Activated CD4-positive, alpha-beta T cell treated with anti-CD3 and anti-CD28 coated beads, Interleukin-2, Interleukin-6, amounts not matched to agents 100 ng/mL and 50 ng/mL, durations not matched to agents 16 hours and 8 hours (primary cell): ENCODE data around the gene TADA3.

Experiments
- DNase-seq: peaks from one replicate; pipeline ENCODE4 v3.0.0-alpha.2; 2020

TADA3 gene, protein sequence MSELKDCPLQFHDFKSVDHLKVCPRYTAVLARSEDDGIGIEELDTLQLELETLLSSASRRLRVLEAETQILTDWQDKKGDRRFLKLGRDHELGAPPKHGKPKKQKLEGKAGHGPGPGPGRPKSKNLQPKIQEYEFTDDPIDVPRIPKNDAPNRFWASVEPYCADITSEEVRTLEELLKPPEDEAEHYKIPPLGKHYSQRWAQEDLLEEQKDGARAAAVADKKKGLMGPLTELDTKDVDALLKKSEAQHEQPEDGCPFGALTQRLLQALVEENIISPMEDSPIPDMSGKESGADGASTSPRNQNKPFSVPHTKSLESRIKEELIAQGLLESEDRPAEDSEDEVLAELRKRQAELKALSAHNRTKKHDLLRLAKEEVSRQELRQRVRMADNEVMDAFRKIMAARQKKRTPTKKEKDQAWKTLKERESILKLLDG

DNA sequence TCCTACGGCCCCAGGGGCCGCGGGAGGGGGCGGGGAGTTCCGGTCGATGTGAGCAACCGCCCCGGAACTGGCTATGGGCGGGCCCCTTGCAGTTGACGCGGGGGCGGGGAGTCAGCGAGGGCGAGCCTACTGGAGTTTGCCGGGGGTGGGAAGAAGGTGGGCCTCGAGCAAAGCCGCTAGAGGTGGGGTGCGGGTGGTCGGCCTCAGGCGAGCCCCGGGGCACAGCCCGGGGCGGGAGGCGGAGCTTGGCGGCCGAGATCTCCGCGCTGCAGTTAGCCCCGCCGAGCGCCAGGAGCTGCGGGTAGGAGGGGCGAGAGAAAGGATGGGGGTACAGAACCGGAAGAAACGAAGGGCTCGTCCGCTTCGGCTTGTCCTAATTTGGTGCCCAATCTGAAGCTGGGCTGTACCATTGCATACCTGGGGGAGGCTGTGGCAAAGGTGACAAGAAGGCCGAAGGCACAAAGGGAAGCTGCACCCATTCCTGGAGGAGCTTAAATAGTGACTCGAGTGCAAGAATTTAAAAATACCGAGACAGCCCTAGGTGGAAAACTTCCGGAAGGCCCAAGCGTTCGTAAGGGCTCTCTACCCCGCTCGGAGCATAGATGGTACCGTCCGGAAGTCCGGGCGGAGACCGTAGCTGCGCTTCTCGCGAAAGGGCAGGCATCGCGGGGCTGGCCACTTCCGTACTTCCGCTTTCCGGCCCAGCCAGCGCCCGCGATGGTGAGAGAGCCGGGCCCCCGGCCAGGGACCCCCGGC is at the start of gene TADA3, which contains the start of gene ARPC4:
Gene TADA3, minus strand, starts transcription at position 69 of the 756 bp plus-strand sequence. CDS start 1,007 bp downstream, outside the sequence.
Gene ARPC4, plus strand, starts transcription at position 678 of the 756 bp plus-strand sequence. Its CDS starts 40 bp downstream, at position 718.
- peak; percentile 95 for DNase-seq

DNA sequence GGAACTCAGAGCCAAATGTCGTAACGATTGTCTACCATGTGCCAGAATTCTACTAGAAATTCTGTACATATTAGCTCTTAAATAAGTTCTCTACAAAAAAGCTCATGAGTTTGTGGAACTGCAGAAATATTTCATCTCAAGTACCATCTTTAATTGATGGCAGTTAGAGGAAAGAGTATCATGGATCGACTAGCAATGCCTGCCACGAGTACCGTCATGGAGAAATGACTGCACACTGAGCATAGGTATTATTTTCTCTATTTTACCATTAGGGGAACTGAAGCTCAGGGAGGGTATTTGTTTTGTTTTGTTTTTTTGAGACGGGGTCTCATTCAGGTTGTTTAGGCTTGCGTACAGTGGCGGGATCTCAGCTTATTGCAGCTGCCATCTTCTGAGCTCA is 48.7 kb upstream of the TADA3 start:
- DNase-seq, result no peak

DNA sequence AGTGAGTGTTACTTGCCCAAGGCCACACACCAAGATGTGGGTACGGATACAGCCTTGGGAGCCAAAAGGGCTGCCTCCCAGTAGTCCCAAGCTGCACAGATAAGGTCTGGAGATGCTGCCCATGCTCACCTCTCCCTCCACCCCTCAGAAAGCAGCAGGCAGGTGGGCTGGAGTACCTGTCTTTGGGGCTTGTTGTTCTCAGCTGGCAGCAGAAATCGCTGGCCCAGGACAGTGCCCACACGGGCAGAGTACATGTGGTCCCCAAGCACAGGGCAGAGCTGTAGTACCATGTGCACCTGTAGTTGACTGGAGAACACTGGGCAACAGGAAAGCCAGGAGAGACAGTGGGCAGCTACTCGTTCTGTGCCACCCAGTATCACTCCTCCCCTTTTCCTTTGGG is 46.6 kb upstream of the TADA3 start:
- no peak for DNase-seq

DNA sequence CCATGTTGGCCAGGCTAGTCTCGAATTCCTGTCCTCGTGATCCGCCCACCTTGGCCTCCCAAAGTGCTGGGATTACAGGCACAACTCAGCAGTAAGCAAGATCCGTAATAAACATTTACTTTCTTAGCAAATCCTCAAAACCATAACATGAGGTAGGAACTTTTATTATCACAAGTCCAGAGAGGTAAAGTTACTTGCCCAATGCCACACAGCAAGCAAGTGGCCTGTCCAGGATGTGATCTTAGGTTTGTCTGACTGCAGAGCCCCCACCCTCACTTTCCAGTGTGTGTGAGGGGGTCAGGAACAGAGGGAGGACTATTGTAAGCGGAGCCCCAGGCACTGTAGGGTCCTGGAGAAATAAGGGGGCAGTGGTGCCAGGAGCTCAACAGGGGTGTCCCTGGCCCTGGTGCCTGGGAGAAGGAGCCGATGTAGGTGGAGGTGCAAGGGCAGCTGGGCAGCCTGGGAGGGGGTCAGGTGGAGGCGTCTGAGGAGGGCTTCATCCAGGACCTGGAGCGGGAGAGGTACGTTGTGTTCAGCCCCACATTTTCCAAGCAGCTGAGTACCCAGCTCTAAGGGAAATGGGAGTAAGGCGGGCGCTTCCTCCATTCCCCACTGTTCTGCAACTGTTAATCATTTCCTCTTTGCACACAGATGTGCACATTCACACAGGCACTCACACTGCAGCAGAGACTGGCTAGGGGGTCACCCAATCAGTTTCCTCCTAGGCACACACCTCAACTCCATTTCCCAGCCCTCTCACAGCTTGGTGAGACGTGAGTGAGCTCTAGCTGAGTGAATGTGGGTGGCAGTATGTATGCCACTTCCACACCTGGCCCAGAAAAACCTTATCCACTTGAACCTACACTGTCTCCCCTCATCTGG is 45.7 kb upstream of the TADA3 start:
- no peak for DNase-seq

DNA sequence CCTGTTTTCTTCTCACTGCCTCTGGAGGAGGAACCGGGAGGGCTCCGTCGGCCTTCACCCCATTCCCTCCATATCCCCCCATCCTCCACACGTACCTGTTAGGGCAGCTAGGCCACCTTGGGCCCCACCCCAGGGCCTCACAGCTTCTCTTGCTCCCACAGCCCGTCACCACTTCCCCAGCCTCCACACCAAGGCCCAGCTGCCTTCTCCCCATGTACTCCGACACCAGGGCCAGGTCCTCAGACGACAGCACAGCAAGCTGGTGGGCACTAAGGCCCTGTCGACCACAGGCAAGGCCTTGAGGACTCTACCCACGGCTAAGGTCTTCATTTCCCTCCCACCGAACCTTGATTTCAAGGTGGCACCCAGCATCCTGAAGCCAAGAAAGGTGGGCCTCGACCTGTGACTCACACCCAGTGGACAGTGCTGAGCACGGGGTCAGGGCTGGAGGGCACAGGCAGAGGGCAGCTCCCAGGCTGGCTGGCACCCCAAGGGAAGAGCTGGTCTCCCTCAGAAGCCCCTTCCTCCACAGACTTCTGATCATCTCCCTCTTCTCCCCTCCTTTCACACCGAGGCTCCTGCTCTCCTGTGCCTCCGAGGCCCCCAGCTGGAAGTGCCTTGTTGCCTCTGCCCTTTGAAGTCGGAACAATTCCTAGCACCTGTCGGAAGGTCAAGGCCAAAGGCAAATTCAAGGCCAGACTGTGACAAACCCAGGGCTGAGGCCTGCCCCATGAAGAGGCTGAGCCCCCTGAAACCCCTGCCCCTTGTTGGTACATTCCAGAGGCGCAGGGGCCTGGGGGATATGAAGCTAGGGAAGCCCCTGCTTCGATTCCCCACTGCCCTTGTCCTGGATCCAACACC is 42.5 kb upstream of the TADA3 start:
- no peak for DNase-seq

DNA sequence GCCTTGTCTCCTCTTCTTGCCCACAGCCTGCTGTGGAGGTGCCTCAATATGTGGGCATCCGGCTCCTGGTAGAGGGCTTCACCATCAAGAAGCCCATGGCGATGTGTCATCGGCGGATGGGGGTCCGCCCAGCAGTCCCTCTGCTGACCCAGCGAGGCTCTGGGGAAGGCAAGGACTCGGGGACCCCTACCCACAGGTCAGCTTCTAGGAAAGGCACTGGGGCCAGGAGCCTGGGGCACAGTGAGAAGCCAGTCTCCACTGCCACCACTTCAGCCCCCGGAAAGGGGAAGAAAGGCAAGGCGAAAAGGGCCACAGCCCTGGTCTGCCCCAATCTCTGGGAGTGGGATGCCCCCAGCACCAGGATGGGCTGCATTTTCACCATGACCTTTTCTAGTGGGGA is 40.8 kb upstream of the TADA3 start:
- DNase-seq, result no peak

DNA sequence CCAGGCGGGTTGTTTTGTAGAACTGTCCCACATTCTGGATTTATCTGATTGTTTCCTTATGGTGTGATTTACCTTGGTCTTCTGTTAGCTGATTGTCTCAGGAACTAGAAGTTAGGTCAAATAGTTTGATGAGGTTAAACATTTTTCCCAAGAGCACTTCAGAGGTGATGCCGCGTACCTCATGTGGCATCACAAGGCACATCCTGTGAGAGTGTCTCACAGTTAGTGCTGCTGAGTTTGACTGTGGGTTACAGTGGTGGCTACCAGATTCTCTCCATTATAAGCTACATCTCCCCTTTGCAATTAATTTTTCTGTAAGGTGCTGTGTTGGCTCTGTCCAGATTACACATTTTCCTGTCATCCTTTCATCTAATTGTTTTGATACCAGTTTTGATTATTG is 39.0 kb upstream of the TADA3 start:
- no peak for DNase-seq

DNA sequence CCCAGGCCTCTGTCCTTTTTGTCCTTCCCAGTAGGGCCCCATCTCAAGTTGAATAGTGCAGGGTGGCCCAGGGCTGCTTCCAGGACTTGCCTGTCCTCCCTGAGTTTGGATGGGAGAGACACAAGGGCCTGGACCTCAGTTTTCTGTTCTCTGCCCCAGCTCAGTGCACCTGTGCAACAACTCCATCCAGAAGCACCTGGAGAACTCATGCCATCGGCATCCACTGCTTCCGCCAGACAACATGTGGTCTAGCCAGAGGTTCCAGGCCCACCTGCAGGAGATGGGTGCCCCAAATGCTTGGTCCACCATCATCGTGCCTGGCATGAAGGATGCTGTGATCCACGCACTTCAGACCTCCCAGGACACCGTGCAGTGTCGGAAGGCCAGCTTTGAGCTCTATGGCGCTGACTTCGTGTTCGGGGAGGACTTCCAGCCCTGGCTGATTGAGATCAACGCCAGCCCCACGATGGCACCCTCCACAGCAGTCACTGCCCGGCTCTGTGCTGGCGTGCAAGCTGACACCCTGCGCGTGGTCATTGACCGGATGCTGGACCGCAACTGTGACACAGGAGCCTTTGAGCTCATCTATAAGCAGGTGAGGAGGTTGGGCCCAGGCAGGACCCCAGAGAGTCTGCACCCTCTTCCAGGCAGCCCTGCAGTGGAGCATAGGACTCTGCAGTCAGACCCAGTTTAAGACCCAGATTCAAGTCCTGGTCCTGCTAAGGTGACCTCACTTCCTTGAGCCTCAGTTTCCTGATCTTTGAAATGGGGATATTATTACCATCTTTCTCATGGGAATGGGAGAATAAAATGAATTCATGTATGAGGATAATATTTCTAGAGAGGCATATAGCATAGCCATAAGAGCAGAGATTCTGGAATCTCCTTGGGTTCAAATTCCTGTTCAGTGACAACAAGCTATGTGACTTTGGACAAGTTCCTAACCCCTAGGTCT is 36.8 kb upstream of the TADA3 start:
- no peak for DNase-seq

DNA sequence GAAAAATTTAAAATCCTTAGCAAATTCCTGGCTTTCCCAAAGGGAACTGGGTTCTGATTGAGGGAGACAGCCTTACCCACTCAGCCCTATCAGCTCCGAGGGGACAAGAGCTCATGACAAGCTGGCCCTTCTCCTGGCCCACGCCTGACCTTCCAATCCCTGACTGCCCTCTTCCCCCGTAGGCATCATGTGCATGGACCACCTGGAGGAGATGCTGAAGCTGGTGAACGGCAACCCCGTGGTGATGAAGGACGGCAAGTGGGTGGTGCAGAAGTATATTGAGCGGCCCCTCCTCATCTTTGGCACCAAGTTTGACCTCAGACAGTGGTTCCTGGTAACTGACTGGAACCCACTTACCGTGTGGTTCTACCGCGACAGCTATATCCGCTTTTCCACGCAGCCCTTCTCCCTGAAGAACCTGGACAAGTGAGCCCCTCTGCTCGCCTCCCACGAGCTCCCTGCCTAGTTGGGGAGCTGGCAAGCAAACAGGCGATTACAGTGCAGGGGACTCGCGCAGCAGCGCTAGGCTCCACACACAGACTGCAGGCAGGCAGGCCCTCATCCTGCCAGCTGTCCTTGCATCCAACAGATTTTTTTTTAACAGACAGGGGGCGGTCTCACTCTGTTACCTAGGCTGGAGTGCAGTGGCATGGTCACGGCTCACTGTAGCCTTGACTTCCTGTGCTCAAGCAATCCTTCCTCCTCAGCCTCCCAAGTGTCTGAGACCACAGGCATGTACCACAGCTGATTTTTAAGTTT is 34.7 kb upstream of the TADA3 start:
- DNase-seq, result peak; percentile 45

DNA sequence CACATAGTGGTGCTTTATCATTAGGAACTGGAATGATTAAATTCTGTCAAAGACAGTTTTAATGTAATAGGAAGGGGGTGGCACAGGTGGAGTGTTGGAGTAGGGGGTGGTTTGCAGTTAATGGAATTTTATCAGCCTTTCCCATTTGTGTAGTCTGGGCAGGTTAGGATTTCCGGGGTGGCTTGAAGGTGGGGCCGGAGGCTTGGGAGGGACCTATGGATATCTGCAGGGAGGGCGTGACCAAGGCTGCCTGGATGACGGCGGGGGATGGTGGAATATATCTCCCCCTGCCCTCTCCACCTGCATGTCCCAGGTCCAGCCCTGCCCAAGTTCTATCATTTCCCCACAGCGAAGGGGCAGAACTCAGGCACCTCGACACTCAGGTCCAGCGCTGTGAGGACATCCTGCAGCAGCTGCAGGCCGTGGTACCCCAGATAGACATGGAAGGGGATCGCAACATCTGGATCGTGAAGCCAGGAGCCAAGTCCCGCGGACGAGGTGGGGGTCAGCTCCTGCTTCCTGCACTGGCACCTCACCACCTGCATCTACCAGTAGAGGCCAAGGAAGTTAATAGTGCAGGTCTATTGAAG is 33.3 kb upstream of the TADA3 start:
- no peak for DNase-seq

DNA sequence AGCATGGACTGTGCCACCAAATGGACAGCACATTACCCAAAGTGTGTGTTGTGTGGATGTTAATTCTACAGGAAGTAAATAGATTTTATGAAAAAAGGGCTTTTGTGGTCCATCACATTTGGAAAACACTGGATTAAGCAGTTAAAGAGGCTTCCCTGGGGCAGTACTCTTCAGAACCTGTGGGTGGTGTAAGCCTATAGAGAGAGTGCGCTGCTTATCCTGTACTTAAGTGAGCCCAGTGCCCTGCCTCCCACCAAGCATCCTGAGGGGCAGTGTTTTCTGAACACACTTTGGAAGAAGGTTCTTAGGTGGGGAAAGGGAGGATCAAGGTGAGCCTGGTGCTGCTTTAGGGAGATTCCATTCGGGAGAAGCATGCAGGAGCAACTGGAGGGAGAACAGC is 28.7 kb upstream of the TADA3 start:
- no peak for DNase-seq

DNA sequence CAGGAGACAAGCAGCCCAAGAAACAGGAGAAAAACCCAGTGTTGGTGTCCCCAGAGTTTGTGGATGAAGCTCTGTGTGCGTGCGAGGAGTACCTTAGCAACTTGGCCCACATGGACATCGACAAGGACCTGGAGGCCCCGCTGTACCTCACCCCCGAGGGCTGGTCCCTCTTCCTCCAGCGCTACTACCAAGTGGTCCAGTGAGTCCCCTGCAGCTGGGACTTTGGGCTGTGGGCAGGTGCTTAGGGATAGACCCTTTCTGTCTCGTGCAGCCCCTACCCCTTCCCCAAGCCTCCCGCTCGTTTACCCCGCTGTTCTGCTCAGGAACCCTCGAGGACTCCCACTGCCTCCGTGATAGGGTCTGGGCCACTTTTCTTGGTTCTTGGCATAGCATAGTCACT is 28.3 kb upstream of the TADA3 start:
- DNase-seq, result no peak

DNA sequence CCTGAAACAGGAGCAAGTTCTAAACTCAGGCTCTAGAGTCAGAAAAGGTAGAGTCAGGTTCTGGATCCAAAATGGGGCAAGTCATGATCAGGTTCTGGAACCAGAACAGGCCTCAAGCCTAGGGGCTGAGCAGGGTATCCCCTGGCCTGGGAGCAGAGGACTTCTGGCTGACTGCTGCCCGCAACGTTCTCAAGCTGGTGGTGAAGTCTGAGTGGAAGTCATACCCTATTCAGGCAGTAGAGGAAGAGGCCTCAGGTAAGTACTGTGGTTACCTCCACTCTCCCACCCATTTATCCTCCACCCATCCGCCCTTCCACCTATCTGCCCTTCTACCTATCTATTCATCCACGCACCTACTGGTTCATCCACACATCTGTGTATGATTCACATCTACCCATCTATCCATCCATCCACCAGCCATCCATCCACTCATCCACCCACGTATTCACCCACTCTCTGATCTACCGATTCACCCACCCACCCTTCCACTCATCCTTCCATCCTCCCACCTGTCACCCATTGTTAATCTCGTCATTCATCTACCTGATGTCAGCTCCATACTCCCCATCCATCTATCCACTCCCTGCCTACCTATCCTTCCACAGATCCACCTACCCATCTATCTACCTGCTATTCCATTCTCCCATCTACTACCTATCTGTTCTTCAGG is 26.5 kb upstream of the TADA3 start:
- DNase-seq, result no peak

DNA sequence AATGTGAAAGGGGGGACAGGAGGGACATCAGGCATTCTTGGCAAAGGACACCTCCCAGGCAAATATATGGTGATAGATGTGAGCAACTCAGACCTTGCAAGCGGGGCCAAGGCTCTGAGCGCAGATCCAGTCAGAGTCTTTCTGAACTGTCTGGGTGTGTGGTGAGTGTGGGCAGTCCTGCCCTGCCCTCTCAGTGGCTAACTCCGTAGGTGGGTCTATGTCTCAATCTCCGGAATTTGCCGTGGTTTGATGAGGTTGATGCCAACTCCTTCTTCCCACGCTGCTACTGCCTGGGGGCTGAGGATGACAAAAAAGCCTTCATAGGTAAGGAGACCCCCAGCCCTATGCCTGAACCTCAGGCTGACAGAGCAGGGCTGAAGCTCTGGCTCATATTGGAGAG is 25.2 kb upstream of the TADA3 start:
- no peak for DNase-seq

DNA sequence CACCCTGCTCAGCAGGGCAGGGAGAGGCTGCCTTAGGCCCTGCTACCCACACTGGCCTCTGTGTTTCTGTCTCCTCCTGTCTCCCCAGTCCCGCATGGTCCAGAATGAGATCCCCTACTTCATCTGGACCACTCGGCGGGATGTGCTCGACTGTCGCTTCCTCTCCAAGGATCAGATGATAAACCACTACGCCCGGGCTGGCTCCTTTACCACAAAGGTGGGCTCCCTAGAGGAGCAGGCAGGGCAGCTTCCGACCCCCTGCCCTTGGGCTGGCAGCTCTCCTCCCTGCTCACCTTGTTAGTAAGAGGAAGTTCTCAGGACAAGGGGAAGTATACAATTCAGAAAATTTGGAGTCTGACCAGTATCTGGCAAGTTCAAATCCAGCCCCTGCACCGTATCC is 23.7 kb upstream of the TADA3 start:
- no peak for DNase-seq

DNA sequence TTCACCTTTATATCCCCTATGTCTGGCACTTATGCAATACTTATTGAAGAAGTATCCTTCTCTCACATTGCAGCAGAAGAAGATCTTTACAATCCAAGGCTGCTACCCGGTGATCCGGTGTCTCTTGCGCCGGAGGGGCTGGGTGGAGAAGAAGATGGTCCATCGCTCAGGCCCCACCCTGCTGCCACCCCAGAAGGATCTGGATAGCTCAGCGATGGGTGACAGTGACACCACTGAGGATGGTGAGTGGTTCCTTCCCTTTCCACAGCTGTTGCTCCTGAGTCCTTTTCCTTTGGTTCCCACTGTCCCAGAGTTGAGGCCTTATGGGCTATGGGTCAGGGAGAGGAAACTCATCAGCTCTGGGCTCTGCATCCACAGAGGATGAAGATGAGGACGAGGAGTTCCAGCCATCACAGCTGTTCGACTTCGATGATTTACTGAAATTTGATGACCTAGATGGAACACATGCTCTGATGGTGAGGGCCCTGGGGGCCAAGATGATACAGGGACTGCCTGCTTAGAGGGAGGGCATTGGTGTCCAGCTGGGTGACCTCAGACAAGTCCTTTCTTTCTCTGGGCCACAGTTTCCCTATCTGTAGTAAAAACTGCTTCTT is 20.7 kb upstream of the TADA3 start:
- no peak for DNase-seq

DNA sequence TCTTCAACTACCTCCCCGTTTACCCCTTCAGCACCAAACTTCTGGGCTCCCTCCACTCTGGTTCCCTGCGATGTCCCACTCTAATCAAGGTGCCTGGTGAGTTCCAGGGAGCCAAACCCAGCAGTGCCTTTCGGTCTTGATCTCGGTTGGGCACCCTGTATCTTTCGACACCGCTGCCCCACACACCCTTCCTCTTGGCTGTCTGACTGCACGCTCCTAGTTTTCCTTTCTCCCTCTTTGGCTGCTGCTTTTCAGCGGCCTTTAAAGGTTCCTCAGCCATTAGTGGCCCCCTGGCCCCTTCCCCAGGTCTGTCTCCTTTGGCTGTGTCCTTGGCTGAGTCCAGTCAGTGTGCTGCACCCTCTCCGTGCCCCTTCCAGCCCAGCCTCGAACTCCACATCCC is 18.6 kb upstream of the TADA3 start:
- no peak for DNase-seq

DNA sequence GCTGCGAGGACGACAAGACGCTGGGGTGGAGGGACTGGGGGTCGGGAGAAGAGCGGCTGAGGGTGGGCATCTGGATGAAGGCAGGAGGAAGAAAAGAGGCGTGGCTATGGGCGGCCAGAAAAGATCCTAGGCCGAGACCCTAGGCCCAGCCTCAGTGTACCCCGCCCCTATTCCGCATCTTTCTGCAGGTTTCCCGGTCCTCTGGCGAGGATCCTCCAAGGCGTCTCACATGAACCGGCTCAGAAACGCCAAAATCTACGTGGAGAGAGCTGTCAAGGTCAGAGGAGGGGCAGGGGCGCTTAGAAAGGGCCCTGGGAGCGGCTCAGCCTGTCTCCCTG is 18.1 kb upstream of the TADA3 start:
- DNase-seq, result no peak
